Activated CD4-positive, alpha-beta T cell treated with anti-CD3 and anti-CD28 coated beads for 48 hours (primary cell): ENCODE results near the gene DUSP28.

ENCODE experiments used
- DNase-seq: peaks from one replicate; pipeline ENCODE4 v3.0.0-alpha.2; 2020

DUSP28 gene

DNA sequence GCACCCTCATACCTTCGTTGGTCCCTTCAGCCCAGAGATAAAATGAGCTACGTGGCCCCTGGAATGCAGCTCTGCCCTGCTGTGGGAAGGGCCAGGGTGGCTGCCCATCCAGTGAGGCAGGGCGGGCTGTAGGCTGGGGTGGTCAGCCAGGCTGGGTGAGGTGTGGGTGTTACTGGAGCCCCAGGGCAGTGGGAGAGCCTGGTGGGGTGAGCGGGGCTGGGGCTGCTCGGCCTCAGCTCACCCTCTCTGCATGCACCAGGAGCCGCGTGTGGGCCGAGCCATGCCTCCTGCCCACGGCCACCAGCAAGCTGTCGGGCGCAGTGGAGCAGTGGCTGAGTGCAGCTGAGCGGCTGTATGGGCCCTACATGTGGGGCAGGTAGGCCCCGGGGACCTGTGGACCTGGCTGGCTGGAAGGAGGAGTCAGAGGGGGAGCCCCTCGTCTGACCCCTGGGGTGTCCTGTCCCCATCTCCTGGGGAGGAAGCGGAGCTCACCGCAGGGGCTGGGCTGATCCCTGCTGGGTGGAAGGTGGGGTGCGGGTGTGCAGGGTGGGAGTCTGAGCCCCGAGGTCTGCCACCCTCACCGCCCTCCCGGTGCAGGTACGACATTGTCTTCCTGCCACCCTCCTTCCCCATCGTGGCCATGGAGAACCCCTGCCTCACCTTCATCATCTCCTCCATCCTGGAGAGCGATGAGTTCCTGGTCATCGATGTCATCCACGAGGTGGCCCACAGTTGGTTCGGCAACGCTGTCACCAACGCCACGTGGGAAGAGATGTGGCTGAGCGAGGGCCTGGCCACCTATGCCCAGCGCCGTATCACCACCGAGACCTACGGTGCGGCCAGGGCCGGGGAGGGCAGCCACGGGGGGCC, 13.6 kb downstream of the DUSP28 start:
- DNase-seq = no peak

GRCh38 chr2:240574386-240575100, 14.4 kb downstream of the DUSP28 start:
- DNase-seq = no peak

- no peak for DNase-seq
Observed at GRCh38 chr2:240575101-240575965, 15.2 kb downstream of the DUSP28 start.

DNA sequence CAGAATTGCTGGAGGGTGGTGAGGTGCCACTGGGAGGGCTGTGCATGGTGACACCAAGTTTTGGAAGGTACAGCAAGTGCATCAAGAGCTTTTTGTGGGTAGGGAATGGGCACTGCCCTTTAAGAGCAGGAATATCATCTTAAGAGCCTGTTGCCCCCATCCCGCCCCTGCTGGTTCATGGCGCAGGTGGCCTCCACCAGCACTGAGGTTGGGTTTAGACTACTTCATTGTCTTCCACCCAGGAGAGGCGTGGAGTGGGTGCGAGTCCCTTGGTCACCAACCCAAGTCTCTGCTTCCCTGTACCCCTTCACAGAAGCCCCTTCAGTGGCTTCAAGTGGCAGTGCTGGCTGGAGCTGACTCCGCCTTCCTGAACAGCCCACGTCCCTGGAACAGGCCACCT, 15.9 kb downstream of the DUSP28 start:
- DNase-seq = no peak

GRCh38 chr2:240576436-240577205, 16.5 kb downstream of the DUSP28 start:
- DNase-seq = no peak

- DNase-seq = no peak
Observed at GRCh38 chr2:240577281-240578109, 17.3 kb downstream of the DUSP28 start.

DNA sequence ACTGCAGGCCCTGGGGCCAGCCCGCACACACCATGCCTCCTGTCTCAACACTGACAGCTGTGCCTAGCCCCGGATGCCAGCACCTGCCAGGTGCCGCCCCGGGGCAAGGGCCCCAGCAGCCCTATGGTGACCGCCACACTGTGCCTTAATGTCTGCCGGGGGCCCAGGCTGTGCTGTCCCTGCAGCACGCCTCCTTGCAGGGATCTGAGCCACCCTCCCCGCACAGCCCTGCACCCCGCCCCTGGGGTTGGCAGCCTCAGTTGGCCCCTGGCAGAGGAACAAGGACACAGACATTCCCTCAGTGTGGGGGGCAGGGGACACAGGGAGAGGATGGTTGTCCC, 17.9 kb downstream of the DUSP28 start:
- DNase-seq = no peak

DNA sequence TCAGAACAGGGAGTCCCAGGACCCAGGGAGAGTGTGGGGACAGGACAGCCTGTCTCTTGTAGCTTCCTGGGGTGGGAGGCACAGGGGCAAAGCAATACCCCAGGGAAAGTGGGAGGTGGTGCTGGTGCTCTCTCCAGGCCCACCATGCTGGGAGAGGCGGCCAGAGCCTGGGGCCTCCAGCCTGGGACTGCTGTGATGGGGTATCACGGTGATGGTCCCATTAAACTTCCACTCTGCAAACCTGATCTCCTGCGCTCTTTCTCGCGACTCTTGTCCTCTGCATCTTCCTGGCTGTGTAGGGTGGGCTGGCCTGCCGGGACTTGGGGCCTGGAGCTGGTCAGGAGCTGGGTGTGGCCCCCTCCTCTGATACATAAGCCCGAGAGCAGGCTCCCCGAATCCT, 18.3 kb downstream of the DUSP28 start:
- DNase-seq = no peak

- no peak for DNase-seq
Observed at GRCh38 chr2:240579071-240579762, 19.1 kb downstream of the DUSP28 start.

- peak; percentile 86 for DNase-seq
Observed at GRCh38 chr2:240579771-240580614, 19.8 kb downstream of the DUSP28 start.

- no peak for DNase-seq
Observed at GRCh38 chr2:240581811-240582210, 21.7 kb downstream of the DUSP28 start.

- DNase-seq = no peak
Observed at GRCh38 chr2:240582781-240583180, 22.6 kb downstream of the DUSP28 start.

GRCh38 chr2:240583774-240584173, 23.6 kb downstream of the DUSP28 start:
- DNase-seq = no peak

- DNase-seq = no peak
Observed at GRCh38 chr2:240584486-240585031, 24.4 kb downstream of the DUSP28 start.

DNA sequence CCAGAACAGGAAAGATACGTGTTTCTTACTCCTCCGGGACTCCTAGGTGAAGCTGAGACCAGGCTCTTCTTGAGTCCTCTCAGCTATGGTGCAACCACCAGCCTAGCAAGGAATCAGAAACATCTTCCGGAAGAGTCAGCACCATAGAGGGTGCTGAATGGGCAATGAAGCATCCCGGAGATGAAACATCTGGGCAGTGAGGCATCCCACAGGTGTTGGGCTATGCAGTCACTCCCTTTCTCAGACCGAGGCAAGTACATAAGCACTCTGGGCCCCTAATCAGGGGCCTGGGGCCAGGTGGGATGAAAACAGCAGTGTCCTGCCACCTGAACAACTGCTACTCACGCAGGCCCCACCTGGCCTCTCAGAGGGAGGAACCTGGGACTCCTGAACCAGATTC, 24.9 kb downstream of the DUSP28 start:
- DNase-seq = no peak

DNA sequence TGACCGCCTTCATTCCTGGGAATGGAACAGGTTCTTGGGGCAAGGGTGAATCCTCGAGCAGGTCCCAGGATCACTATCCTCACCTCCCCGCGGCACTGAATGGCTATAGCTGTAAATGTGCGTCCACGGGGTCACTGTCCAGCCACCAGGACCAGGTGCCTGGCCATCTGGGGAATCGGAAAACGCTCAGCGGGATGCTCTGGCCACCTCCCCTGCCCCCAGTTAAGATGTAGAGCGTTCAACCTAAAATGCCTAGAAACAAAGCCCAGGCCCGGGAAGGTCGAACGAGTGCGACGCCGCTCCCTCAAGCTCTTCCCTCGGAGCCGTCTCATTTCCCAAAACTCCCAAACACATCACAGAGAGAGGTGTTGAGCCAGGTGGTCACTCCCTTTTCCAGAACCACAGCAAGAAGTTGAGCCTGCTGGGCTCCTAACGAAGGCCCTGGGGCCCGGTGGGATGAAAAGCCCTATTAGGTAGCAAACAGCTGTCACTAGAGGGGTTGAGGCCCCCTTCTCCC, 25.6 kb downstream of the DUSP28 start:
- no peak for DNase-seq

DNA sequence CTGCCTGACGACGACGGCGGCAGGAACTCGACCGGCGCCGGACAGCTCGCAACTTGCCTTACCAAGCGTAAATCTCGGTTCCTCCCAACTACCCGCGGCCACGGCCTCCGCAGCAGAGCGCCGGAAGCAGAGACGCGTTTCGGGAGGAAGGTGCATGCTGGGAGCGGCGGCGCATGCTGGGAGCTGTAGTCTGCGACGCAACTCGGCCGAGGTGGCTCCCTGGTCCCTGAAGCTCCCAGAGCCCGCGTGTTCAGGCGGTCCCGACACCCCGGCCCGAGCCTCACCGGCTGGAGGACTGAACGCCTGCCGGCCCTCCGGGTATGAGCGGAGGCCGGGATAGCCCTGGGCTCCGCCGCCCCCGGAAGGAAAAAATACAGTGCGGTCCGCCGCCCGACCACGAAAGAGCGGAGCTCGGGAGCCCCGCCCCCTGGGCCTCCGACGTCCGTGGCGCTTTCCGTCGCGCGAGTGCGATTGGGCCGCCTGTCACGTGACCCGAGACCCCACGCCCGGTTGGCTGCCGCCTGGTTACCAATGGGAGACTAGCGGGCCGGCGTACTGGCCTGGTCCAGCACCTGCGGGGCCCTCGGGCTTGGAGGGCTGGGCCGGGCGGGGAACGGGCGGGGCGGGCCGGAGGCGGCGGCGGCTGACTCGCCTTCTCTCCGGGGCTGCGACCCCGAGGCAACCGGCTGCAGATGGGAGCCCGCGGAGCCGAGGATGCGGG, 26.2 kb downstream of the DUSP28 start, which contains the start of gene CAPN10:
Gene CAPN10, plus strand, starts transcription at position 537 of the 721 bp plus-strand sequence. Its CDS starts 178 bp downstream, at position 715.
- DNase-seq = peak; percentile 98
